Upper lobe of left lung (tissue), 4 donors: ENCODE data around the gene IFNL4.

Source experiments
- CTCF ChIP-seq, 6 experiments: fragments of 450-650 bp in 4 of 6; fragments of 200-600 bp in 2 of 6; sonication (generic) in 2 of 6; IDR thresholded peaks; one replicate each; pipeline ENCODE4 v1.5.1; 2016 to 2019; ENCODE audit warnings: antibody characterized with exemption in 6 of 6
- EP300 ChIP-seq, 4 donors: sonication (generic); formaldehyde crosslinking; IDR thresholded peaks; one replicate each; pipeline ENCODE4 v1.5.1; 2017; ENCODE audit warnings: antibody characterized with exemption in 4 of 4, control low read depth in 2 of 4
- POLR2AphosphoS5 ChIP-seq, 2 donors: sonication (generic); formaldehyde crosslinking; IDR thresholded peaks; one replicate each; pipeline ENCODE4 v1.5.1; 2017; ENCODE audit warnings: antibody characterized with exemption in 2 of 2

DNA sequence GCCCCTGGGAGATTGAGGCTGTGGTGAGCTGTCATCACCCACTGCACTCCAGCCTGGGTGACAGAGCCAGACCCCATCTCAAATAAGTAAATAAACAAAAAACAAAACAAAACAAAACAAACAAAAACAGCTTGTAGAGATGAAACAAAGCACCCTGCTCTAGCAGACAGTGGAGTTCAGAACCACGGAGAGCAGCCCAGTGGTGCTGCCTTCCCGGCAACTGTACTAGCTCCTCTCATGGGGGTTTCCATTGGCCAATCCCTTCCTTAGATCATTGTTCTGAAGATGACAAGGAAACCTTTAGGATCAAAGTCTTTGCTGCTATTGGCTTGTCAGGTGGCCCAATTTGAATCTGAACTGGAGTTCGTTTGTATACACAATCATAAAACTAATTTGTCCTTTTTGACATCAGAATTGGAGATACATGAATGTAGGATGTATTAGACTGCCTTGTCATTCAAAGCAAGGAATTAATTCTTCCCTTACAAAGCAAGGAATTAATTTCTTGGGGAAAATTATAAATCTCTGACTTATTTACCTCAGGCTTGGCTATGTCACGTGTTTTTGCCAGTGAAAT lies 24.9 kb downstream of the IFNL4 start:
- TF ChIP-seq POLR2AphosphoS5 (IDR thresholded peaks at IDR 0.05): no peak
- no peak for TF ChIP-seq CTCF (IDR thresholded peaks at IDR 0.05)
- TF ChIP-seq EP300 (IDR thresholded peaks at IDR 0.05): no peak
